Stimulated activated CD8-positive, alpha-beta memory T cell treated with anti-CD3 and anti-CD28 coated beads, Interleukin-7, amount 100 ng/mL, for 24 hours (primary cell): ENCODE data around the gene TLR9.
A peak's percentile ranks its signal among the peaks of the same experiment; 100 is the strongest.

ENCODE experiments used
- DNase-seq: peaks from one replicate; pipeline ENCODE4 v3.0.0-alpha.2; 2020; ENCODE audit warnings: low read depth

TLR9 gene

GRCh38 chr3:52246728-52247408, 21.4 kb upstream of the TLR9 start:
- DNase-seq, result no peak

GRCh38 chr3:52246264-52246620, 20.8 kb upstream of the TLR9 start:
- no peak for DNase-seq

- DNase-seq, result no peak
These were observed 20.1 kb upstream of the TLR9 start, which contains the start of gene PPM1M for GRCh38 chr3:52245322-52246263. PPM1M (plus strand) TSS chr3:52245759; CDS start chr3:52245825, 66 bp downstream.

- DNase-seq, result no peak
These were observed 18.6 kb upstream of the TLR9 start for GRCh38 chr3:52243791-52244628.

GRCh38 chr3:52242039-52242438, 16.6 kb upstream of the TLR9 start:
- DNase-seq, result no peak

- DNase-seq, result no peak
These were observed 15.5 kb upstream of the TLR9 start for GRCh38 chr3:52240886-52241370.

GRCh38 chr3:52240059-52240885, 14.8 kb upstream of the TLR9 start:
- no peak for DNase-seq

- DNase-seq, result peak; percentile 59
These were observed 13.6 kb upstream of the TLR9 start, which contains the start of gene TWF2 for GRCh38 chr3:52238761-52239701. TWF2 (minus strand) TSS chr3:52239158; CDS start chr3:52239016, 142 bp downstream.

GRCh38 chr3:52238193-52238760, 12.8 kb upstream of the TLR9 start:
- no peak for DNase-seq

GRCh38 chr3:52237657-52238172, 12.3 kb upstream of the TLR9 start:
- DNase-seq, result no peak

GRCh38 chr3:52237006-52237656, 11.7 kb upstream of the TLR9 start:
- no peak for DNase-seq

GRCh38 chr3:52236424-52236886, 11.0 kb upstream of the TLR9 start:
- DNase-seq, result no peak

GRCh38 chr3:52234516-52235447, 9.3 kb upstream of the TLR9 start:
- no peak for DNase-seq

- DNase-seq, result no peak
These were observed 8.5 kb upstream of the TLR9 start for GRCh38 chr3:52233968-52234367.

- no peak for DNase-seq
These were observed 7.7 kb upstream of the TLR9 start for GRCh38 chr3:52233108-52233591.

- no peak for DNase-seq
These were observed 7.0 kb upstream of the TLR9 start for GRCh38 chr3:52232279-52233107.
